ENCODE measurements around the gene RGS3.

DNA sequence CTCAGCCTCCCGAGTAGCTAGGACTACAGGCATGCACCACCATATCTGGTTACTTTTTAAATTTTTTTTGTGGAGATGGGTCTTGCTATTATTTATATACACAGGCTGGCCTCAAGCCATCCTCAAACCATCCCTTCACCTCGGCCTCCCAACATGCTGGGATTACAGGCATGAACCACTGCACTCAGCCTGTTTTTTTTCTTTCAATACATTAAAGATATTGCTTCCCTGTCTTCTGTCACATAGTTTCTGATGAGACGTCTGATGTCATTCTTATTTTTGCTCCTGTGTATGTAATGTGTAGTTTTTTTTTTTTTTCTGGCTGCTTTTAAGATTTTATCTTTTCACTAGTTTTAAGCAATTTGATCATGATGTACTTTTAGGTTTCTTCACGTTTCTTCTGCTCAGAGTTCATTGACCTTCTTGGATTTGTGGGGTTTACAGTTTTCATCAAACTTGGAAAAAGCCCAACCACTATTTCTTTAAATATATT is 11.4 kb upstream of the RGS3 start:
- TF ChIP-seq, protein P1, sequence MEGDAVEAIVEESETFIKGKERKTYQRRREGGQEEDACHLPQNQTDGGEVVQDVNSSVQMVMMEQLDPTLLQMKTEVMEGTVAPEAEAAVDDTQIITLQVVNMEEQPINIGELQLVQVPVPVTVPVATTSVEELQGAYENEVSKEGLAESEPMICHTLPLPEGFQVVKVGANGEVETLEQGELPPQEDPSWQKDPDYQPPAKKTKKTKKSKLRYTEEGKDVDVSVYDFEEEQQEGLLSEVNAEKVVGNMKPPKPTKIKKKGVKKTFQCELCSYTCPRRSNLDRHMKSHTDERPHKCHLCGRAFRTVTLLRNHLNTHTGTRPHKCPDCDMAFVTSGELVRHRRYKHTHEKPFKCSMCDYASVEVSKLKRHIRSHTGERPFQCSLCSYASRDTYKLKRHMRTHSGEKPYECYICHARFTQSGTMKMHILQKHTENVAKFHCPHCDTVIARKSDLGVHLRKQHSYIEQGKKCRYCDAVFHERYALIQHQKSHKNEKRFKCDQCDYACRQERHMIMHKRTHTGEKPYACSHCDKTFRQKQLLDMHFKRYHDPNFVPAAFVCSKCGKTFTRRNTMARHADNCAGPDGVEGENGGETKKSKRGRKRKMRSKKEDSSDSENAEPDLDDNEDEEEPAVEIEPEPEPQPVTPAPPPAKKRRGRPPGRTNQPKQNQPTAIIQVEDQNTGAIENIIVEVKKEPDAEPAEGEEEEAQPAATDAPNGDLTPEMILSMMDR (IDR thresholded peaks at IDR 0.05), result no peak
- TF ChIP-seq POLR2A (IDR thresholded peaks at IDR 0.05) (no peak), POLR2AphosphoS5 (IDR thresholded peaks at IDR 0.05) (no peak), EP300 (IDR thresholded peaks at IDR 0.05) (no peak)
